Stomach smooth muscle (tissue), 2 donors: ENCODE data around the gene RAB25.

ENCODE experiments used
- H3K27ac ChIP-seq: one replicate; pipeline ENCODE4 v1.7.0; 2013; ENCODE audit warnings: mild to moderate bottlenecking, low read length, inconsistent platforms
- H3K27me3 ChIP-seq, 2 donors: one replicate each; pipeline ENCODE4 v1.7.0; 2013; ENCODE audit warnings: low read length in 2 of 2; ENCODE audit not compliant: insufficient read depth in 2 of 2, control insufficient read depth in 1 of 2
- H3K36me3 ChIP-seq, 2 donors: one replicate each; pipeline ENCODE4 v1.7.0; 2013; ENCODE audit warnings: low read length in 2 of 2; ENCODE audit not compliant: control insufficient read depth in 2 of 2, insufficient read depth in 2 of 2
- H3K4me1 ChIP-seq: one replicate; pipeline ENCODE4 v1.7.0; 2013; ENCODE audit warnings: low read length; ENCODE audit not compliant: control insufficient read depth, insufficient read depth
- H3K4me3 ChIP-seq, 2 donors: one replicate each; pipeline ENCODE4 v1.7.0; 2013; ENCODE audit warnings: low read length in 2 of 2
- H3K9ac ChIP-seq, 2 donors: one replicate each; pipeline ENCODE4 v1.7.0; 2013; ENCODE audit warnings: low read length in 2 of 2, mild to moderate bottlenecking in 1 of 2
- H3K9me3 ChIP-seq, 2 donors: one replicate each; pipeline ENCODE4 v1.7.0; 2013; ENCODE audit warnings: low read length in 2 of 2; ENCODE audit not compliant: control insufficient read depth in 2 of 2
- donor health status: healthy.
- donor health status: Pancreatic carcinoma.

RAB25 gene

DNA sequence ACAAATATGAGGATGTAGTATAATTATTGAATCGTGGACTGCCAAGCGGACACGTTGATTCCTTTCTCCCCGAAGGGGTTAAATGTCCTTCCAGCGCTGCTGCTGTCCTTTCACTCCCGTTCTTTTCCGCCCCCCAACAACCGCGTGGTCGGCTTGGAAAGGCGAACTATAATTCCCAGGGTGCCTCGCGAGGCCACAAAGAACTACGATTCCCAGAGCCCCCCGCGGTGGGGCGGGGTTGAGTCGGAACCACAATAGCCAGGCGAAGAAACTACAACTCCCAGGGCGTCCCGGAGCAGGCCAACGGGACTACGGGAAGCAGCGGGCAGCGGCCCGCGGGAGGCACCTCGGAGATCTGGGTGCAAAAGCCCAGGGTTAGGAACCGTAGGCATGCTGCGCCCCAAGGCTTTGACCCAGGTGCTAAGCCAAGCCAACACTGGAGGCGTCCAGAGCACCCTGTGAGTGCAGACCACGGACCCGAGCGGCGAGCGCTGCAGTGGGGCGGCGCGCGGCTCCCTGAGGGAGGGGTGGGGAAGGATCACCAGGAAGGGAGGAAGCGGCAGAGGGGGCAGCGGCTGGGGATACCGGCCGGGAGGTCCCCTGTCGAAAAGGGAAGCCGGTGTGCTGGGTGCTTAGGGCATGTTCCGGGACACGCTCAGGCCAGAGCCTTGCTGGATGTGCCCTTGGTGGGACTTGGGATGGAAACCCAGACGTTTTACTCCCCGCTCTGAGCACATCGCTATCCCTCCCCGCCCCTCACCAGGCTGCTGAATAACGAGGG is 6.3 kb upstream of the RAB25 start, which contains the start of gene LAMTOR2:
Gene LAMTOR2, plus strand, starts transcription at position 283 of the 781 bp plus-strand sequence. Its CDS starts 108 bp downstream, at position 391.
- Histone ChIP-seq H3K9ac (peak within 1 kb of the TSS; percentile 80 to 85), H3K4me3 (peak within 1 kb of the TSS; percentile 83 to 98), H3K4me1 (peaks cover 23% of the 10 kb centered on the region), H3K27me3 (no peaks in the 10 kb centered on the region), H3K27ac (peak within 1 kb of the TSS; percentile 79), H3K36me3 (peaks cover 6 to 10% of the 10 kb centered on the region in 2 donors), H3K9me3 (no peaks in the 10 kb centered on the region)

DNA sequence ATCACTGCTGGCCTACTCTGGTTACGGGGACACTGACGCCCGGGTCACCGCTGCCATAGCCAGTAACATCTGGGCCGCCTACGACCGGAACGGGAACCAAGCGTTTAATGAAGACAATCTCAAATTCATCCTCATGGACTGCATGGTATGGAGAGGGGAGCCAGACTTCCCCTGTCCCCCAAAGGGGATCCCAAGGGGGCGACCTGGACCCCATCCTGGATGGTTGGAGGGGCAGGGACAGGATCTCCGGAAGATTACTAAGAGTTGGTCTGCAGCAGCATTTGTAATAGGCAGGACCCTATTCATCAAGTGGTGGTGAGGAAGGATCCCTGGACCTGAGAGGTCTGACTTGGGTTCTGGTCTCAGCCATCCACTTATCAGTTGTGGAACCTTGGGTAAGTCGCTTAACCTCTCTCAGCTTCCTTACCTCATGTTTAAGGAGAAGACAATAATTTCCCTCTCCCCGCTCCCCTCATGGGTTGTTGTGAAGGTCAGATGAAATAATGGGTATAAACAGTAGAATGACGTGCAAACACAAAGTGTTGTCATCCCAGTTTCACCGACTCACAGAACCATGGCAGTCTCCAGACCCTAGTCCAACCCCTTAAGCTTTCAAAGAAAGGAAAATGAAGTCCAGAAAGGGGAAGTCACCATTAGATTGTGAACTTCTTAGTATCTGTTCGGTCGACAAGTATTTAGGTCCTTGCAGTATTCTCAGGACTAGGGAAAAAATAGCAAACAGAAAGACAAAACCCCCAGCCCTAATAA is 5.5 kb upstream of the RAB25 start:
- H3K27me3 ChIP-seq: no peaks in the 10 kb centered on the region
- peak overlapping the region; percentile 83 to 98 for H3K4me3 ChIP-seq
- H3K4me1 ChIP-seq: peaks cover 23% of the 10 kb centered on the region
- H3K36me3 ChIP-seq: peaks cover 2 to 9% of the 10 kb centered on the region in 2 donors
- H3K9ac ChIP-seq: peak overlapping the region; percentile 80 to 85
- H3K27ac ChIP-seq: peak overlapping the region; percentile 18
- H3K9me3 ChIP-seq: no peaks in the 10 kb centered on the region

DNA sequence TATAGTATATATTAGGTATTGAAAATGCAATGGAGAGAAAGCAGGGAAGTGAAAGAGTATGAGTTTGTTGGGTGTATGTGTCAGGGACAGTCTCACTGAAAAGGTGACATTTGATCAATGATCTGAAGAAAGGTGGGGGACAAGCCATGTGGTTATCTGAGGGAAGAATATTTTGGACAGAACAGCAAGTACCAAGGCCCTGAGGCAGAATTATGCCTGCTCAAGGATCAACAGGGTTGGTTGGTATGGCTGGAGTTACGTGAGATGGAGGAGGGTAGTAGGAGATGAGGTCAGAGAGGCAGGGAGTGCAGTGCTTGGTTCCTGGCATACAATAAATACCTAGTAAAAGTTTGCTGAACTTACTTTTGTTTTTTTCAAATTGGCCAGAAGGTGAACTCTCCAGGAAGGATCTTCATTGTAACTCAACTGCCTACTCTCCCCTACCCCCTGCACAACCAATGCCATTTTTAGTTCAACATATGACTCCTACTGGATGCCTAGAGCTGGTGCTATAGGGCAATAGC is 4.6 kb upstream of the RAB25 start:
- Histone ChIP-seq H3K9ac (no peak overlapping the region), H3K27me3 (no peaks in the 10 kb centered on the region), H3K36me3 (peaks cover 2 to 6% of the 10 kb centered on the region in 2 donors), H3K9me3 (no peaks in the 10 kb centered on the region), H3K4me1 (peaks cover 23% of the 10 kb centered on the region), H3K4me3 (no peak overlapping the region), H3K27ac (no peak overlapping the region)

DNA sequence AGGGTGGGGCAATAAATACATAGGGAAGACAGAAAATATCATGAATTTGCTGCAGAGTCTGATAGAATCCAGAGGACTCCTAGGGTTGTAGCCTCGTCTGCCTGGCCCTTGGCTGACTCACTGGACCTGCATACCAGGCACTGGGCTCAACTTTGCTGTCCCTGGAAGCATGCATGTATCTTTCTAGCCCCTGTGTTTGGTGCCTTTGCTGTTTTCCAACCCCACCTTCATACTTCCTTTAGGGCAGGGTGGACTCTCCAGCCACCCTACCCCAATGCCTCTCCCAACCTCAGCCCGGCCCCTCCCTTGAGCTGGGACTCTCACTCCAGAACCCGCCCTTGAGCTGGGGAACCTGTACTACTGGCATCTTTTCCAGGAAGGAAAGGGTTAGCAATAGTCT is 1.2 kb downstream of the RAB25 start:
- no peak overlapping the region for H3K9ac ChIP-seq
- peaks cover 2 to 6% of the 10 kb centered on the region in 2 donors for H3K36me3 ChIP-seq
- no peak overlapping the region for H3K4me3 ChIP-seq
- H3K27ac ChIP-seq: no peak overlapping the region
- H3K9me3 ChIP-seq: no peaks in the 10 kb centered on the region
- H3K27me3 ChIP-seq: peaks cover 0 to under 1% of the 10 kb centered on the region in 2 donors
- H3K4me1 ChIP-seq: no peaks in the 10 kb centered on the region

DNA sequence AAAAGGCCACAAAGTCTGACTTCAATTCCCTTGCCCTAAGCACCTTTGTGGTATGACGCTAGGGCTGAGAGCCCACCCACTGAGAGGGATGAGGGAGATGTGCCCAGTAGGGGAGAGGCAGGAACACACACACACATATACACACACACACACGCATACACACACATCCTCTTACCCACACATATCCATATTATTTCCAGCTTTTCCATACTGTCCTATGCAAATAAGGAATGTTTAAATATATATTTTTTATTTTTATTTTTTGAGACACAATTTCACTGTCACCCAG is 3.0 kb downstream of the RAB25 start:
- Histone ChIP-seq H3K4me3 (no peak overlapping the region), H3K9me3 (no peaks in the 10 kb centered on the region), H3K27me3 (peaks cover 0 to 2% of the 10 kb centered on the region in 2 donors), H3K4me1 (no peaks in the 10 kb centered on the region), H3K36me3 (no peaks in the 10 kb centered on the region), H3K9ac (no peak overlapping the region), H3K27ac (no peak overlapping the region)

DNA sequence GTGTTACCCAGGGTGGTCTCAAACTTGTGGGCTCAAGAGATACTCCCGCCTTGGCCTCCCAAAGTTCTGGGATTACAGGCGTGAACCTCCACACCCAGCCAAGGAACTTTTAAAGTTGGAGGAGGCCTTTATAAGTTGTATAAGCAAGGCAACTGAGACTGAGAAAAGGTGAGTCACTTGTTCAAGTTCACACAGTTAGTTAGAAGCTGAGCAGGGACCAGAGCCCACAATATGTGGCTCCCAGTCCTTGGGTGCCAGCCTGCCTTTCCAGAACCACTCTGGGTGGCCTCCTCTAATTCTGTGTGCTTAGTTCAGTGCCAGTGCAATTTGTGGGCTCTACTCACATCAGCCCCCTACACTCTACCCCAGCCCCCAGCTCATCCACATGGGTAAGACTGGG is 3.7 kb downstream of the RAB25 start:
- no peak overlapping the region for H3K27ac ChIP-seq
- no peaks in the 10 kb centered on the region for H3K9me3 ChIP-seq
- no peak overlapping the region for H3K4me3 ChIP-seq
- peaks cover 0 to 2% of the 10 kb centered on the region in 2 donors for H3K27me3 ChIP-seq
- no peak overlapping the region for H3K9ac ChIP-seq
- H3K36me3 ChIP-seq: no peaks in the 10 kb centered on the region
- no peaks in the 10 kb centered on the region for H3K4me1 ChIP-seq

DNA sequence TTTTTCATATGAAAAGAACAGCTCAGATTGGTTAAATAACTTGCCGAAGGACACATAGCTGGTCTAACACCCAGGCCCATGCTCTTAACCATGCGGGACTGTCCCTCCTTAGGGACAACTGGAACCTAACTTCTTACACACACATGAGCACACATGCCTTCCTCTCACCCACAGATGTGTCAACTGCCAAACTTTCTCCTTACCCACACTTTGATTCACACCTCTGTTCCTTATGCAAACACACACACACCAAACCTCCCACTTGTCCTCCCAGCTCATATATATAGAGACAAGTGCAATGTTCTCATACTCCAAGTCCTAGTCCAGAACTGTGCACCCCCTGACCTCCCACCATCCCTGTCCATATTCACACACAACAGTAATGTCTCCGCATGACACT is 4.3 kb downstream of the RAB25 start:
- peaks cover 0 to 4% of the 10 kb centered on the region in 2 donors for H3K27me3 ChIP-seq
- no peaks in the 10 kb centered on the region for H3K4me1 ChIP-seq
- no peak overlapping the region for H3K9ac ChIP-seq
- no peaks in the 10 kb centered on the region for H3K36me3 ChIP-seq
- no peak overlapping the region for H3K27ac ChIP-seq
- no peaks in the 10 kb centered on the region for H3K9me3 ChIP-seq
- H3K4me3 ChIP-seq: no peak overlapping the region

DNA sequence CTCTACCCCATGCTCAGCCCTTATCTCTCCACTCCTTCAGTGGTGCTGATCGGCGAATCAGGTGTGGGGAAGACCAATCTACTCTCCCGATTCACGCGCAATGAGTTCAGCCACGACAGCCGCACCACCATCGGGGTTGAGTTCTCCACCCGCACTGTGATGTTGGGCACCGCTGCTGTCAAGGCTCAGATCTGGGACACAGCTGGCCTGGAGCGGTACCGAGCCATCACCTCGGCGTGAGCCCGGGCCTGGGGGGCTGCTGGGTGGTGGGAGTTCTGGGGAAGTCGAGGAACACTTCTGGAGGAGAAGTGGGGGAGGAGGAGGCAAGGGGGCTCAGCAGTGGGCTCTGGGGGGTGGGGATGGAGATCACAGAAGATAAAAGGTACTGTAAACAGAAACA is 4.9 kb downstream of the RAB25 start:
- H3K27ac ChIP-seq: no peak overlapping the region
- H3K4me1 ChIP-seq: no peaks in the 10 kb centered on the region
- H3K9me3 ChIP-seq: no peaks in the 10 kb centered on the region
- H3K9ac ChIP-seq: no peak overlapping the region
- H3K4me3 ChIP-seq: no peak overlapping the region
- H3K36me3 ChIP-seq: no peaks in the 10 kb centered on the region
- H3K27me3 ChIP-seq: peaks cover 0 to 5% of the 10 kb centered on the region in 2 donors

DNA sequence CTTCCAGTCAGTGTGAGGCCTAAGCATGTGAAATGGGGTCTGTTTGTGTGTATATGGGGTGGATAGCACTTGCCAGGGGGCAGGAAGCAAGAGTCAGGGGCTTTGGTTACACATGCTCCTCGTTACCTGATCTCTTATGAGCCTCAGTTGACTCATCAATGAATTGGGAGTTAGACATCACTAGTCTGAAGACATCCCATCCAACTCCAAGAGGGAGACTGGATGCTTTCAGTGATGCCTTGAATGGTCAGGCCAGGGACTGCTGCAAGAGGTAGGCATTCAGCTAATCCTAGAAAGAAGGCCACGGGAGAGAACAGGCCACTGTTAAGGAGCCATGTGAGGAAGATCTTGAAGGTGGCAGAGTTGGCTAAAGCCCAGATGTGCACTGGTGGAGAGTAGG is 6.3 kb downstream of the RAB25 start:
- no peaks in the 10 kb centered on the region for H3K36me3 ChIP-seq

DNA sequence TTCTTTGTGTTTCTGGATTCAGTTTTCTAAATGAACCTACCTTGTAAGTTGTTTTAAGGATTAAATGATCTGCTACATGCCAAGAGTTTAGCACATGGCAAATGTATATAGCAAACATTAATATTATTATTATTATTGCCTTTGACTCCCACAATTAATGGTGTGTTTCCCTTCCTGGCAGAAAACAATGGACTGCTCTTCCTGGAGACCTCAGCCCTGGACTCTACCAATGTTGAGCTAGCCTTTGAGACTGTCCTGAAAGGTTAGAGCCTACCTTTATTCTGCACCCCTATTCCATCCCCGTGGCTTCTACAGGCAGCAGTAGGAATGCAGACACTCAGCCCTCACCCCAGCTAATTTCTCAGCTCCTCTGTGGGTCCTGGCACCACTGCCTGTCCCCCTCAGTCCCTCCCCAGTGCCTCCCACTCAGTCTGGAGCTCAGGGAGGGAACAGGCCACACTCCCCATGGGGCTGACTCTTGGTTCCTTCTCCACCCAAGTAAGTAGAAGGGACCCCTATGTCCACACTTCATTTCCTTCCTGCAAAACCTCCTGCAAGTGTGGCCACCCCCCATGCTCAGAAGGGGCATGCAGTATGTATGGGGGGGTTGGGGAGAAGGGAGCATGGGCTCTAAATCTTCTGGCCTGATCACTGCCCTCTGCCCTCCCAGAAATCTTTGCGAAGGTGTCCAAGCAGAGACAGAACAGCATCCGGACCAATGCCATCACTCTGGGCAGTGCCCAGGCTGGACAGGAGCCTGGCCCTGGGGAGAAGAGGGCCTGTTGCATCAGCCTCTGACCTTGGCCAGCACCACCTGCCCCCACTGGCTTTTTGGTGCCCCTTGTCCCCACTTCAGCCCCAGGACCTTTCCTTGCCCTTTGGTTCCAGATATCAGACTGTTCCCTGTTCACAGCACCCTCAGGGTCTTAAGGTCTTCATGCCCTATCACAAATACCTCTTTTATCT is 8.8 kb downstream of the RAB25 start:
- no peaks in the 10 kb centered on the region for H3K9me3 ChIP-seq
- H3K4me3 ChIP-seq: no peak overlapping the region
- no peaks in the 10 kb centered on the region for H3K36me3 ChIP-seq
- no peak overlapping the region for H3K9ac ChIP-seq
- no peaks in the 10 kb centered on the region for H3K4me1 ChIP-seq
- peaks cover 0 to 7% of the 10 kb centered on the region in 2 donors for H3K27me3 ChIP-seq
- no peak overlapping the region for H3K27ac ChIP-seq

More for the DNA sequence above, 6.3 kb downstream of the RAB25 start:
- H3K27ac ChIP-seq: no peak overlapping the region
- H3K4me1 ChIP-seq: no peaks in the 10 kb centered on the region
- no peak overlapping the region for H3K9ac ChIP-seq
- H3K27me3 ChIP-seq: peaks cover 0 to 6% of the 10 kb centered on the region in 2 donors
- no peak overlapping the region for H3K4me3 ChIP-seq
- no peaks in the 10 kb centered on the region for H3K9me3 ChIP-seq
